Stimulated activated CD4-positive, alpha-beta T cell treated with anti-CD3 and anti-CD28 coated beads, Interleukin-12 subunit alpha, Interleukin-12 subunit beta, amount 100 ng/mL, for 48 hours (primary cell): ENCODE results near the gene NOX4.

Experiments used
- DNase-seq, 3 donors: peaks; one replicate each; pipeline ENCODE4 v3.0.0-alpha.2; 2020; ENCODE audit warnings: low read depth in 2 of 3, low spot score in 1 of 3

The NOX4 gene

GRCh38 chr11:89490981-89491690 lies at the start of gene NOX4:
NOX4 (minus strand) TSS chr11:89491375; CDS start chr11:89491246, 129 bp downstream.
- DNase-seq, result no peak

- DNase-seq, result no peak
These were observed 49.7 kb upstream of the NOX4 start for GRCh38 chr11:89540826-89541225.

GRCh38 chr11:89537936-89538335 lies 46.8 kb upstream of the NOX4 start:
- no peak for DNase-seq

- DNase-seq, result no peak
These were observed 45.8 kb upstream of the NOX4 start for GRCh38 chr11:89536926-89537325.

GRCh38 chr11:89535221-89535620 lies 44.0 kb upstream of the NOX4 start:
- no peak for DNase-seq

GRCh38 chr11:89529626-89530380 lies 38.6 kb upstream of the NOX4 start:
- DNase-seq, result no peak

- DNase-seq, result no peak
These were observed 30.6 kb upstream of the NOX4 start for GRCh38 chr11:89521792-89522191.

GRCh38 chr11:89521294-89521693 lies 30.1 kb upstream of the NOX4 start:
- DNase-seq, result no peak

- DNase-seq, result no peak
These were observed 25.3 kb upstream of the NOX4 start for GRCh38 chr11:89516496-89516895.

- DNase-seq, result no peak
These were observed 17.4 kb upstream of the NOX4 start for GRCh38 chr11:89508544-89508943.

GRCh38 chr11:89504270-89504669 lies 13.1 kb upstream of the NOX4 start:
- DNase-seq, result no peak

- no peak for DNase-seq
These were observed 12.2 kb upstream of the NOX4 start for GRCh38 chr11:89503422-89503821.

GRCh38 chr11:89502301-89502700 lies 11.1 kb upstream of the NOX4 start:
- no peak for DNase-seq

- DNase-seq, result no peak
These were observed 9.2 kb upstream of the NOX4 start for GRCh38 chr11:89500336-89500735.

GRCh38 chr11:89498845-89499448 lies 7.8 kb upstream of the NOX4 start:
- no peak for DNase-seq

- DNase-seq, result no peak
These were observed 4.8 kb upstream of the NOX4 start for GRCh38 chr11:89495951-89496350.

GRCh38 chr11:89493431-89493830 lies 2.3 kb upstream of the NOX4 start:
- no peak for DNase-seq

- no peak for DNase-seq
These were observed 584 bp downstream of the NOX4 start for GRCh38 chr11:89490602-89490980.

GRCh38 chr11:89489930-89490329 lies 1.2 kb downstream of the NOX4 start:
- no peak for DNase-seq

GRCh38 chr11:89487016-89487415 lies 4.2 kb downstream of the NOX4 start:
- no peak for DNase-seq

GRCh38 chr11:89484896-89485295 lies 6.3 kb downstream of the NOX4 start:
- no peak for DNase-seq

- no peak for DNase-seq
These were observed 14.0 kb downstream of the NOX4 start for GRCh38 chr11:89477175-89477574.
